GM19193 (cell line): ENCODE measurements around the gene NCF2.

Experiments
- POLR2A ChIP-seq: IDR thresholded peaks from 4 replicates; pipeline ENCODE4 v1.6.1; 2011; ENCODE audit not compliant: insufficient read depth, insufficient read length; ENCODE audit errors: extremely low read depth

The NCF2 gene

GRCh38 chr1:183622884-183623785 is 32.9 kb upstream of the NCF2 start:
- TF ChIP-seq POLR2A: no peak

GRCh38 chr1:183622013-183622412 is 31.8 kb upstream of the NCF2 start:
- no peak for TF ChIP-seq POLR2A

DNA sequence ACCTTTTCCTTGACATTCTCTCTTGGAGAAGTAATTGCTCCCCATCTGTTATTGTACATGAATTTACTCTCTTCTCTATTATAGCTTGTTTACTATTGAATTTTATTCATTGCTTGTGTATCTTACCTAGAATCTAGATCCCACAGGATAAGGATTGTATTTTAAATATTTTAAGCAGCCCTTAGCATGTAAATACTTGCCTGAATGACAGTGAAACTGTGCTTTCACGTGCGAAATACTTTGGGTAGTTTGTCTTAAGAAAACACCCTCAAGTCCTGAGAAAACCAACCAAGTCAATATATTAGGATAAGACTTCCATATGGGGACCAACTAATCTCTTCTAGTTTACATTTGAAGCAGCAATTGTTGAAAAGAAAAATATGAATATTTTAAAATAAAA is 30.1 kb upstream of the NCF2 start:
- no peak for TF ChIP-seq POLR2A

DNA sequence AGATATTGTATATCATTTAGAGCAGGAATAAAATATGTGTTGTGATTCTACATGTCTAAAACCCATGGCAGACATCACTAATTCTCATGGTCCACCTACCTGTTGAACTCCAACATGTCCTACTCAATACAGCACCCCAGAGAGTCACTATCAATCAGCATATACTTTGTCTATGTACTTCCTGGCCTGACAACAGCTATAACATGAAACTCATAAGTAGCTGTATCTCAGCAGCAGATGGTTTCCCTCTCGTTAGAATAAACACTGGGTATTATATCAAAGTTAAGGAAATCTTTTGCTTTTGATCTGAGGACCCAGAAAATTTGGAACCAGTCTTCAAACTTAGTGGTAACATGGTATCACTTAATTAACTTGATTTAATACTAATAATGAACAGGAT is 29.5 kb upstream of the NCF2 start:
- no peak for TF ChIP-seq POLR2A

- TF ChIP-seq POLR2A: no peak
Observed at GRCh38 chr1:183612407-183612806, 22.1 kb upstream of the NCF2 start.

DNA sequence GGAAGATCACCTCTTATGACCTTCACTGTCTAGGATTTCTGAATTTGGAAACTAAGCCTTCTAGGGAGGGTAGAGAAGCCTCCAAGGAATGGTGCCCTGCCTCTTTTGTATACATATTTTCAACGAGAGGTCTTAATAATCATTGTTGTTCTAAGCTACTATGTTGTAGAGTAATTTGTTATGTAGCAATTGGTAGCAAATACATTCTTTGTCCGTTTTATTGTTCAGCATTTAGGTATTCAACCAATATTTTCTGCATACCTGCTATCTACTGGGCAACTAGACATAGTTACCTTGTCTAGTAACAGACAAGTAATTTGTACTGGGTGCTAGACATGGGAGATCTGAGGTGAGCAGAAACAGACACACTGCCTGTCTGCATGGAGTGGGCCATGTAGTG is 20.8 kb upstream of the NCF2 start:
- no peak for TF ChIP-seq POLR2A

- no peak for TF ChIP-seq POLR2A
Observed at GRCh38 chr1:183609759-183610452, 19.6 kb upstream of the NCF2 start.

DNA sequence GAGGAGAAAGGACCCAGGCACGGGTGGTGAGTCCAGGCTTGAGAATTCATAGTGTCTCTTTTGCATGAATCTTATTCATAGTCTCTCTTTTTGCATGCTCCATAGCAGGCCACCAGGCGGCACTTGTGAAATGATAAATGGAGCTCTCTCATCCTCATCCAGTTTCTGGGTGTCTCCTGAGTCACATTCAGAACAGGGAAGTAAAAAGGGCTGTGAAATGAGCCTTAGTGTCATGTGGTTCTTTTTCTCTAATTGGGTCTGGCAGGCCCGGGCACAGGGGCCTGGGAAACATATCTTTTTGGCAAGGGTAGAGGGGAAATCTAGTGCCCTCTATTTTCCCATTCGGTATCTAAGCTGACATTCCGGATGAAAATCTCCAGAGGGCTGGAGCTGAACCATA is 19.1 kb upstream of the NCF2 start:
- TF ChIP-seq POLR2A: no peak

DNA sequence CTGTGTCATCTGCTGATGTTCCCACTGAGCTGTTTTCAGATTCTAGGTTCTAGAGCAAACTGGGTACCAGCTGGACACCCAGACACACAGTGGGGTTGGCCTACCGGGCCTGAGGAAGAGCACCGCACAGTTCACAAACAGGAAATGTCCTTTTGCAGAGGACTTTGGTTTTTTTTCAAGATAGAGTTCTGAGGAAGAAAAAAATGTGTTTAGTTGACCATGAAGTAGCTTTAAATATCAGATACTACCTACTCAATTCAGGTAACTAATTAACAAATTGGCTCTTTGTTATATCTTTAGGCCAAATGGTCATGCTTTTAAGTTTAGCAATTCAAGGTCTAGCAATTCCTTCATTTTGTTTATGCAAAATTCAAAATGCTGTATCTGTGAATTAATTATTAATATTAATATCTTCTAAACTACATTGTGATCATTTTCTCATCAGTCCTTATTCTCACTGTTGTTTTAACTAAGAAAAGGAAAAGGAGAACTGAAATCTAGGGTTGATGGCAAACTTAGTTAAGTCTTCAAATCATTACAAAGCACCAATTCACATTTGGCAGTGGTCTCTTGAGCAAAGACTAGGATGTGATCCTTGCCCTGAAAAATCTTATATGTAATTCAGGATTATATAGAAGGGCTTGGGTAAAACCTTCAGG is 17.2 kb upstream of the NCF2 start:
- no peak for TF ChIP-seq POLR2A

DNA sequence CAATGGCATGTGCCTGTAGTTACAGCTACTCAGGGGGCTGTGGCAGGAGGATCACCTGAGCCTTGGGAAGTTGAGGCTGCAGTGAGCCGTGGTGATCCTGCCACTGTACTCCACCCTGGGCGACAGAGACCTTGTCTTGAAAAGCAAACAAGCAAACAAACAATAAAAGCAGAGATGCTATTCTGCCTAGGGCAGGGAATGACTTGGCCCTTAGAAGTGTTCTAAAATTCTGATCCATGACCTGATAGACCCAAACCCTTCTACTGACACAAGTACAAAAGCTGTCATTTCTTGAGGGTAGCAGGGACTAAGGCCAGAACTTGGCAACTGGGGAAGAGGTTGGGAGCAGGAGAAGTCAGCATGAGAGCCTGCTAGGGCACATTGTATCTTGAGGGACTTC is 15.6 kb upstream of the NCF2 start:
- TF ChIP-seq POLR2A: no peak

DNA sequence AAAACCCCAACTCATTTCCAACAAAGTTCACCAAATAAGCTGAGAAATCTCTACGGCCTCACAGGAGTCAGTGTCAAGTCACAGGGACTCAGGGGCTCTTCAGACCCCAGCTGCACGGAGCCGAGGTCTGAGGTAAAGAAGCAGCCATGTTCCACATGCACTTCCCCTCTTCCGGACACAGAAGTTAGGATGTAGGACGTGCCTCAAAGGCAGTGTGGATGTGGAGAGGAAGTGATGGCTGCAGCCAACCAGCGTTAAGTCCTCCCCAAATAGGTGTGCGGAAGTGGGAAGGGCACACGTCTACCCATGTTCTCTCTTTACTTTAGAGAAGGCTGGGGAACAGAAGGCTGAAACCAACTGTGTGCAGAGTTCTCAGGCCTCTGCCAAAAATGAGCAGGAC is 14.6 kb upstream of the NCF2 start:
- peak; percentile 33 for TF ChIP-seq POLR2A

DNA sequence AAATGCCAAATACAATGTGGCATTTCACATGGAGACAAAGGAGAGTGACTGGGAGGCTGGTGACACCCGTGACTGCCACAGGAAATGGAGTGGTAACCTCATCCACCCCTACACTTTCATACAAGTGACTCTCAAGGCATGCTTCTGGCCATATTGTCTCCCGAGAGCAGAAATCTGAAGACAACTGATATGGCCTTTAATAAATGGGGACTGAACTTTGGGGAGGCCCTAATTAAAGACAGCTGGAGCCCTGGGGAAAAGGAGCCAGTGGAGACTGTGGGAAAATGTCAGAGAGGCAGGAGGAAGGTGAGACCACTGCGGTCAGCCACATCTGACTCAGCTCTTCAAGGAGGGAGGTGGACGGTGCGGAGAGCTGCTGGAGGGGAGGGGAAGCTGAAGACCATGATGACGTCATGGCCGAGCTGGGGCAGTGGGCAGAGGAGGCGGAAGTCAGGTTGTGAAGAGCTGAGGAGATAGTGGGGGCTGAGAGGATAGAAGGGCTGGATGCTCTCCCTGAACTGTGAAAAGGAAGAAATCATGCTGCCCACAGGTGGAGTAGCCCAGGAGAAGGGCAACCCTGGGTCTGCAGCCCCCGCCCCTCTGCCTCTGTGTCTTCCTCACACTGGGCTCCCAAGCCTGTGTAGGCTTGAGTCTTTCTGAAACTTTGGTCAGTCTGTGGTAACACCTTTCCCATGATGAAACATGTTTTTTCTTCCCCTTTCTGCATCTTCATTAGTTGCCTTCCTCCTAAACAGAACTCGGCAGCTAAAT is 14.0 kb upstream of the NCF2 start:
- TF ChIP-seq POLR2A: no peak

DNA sequence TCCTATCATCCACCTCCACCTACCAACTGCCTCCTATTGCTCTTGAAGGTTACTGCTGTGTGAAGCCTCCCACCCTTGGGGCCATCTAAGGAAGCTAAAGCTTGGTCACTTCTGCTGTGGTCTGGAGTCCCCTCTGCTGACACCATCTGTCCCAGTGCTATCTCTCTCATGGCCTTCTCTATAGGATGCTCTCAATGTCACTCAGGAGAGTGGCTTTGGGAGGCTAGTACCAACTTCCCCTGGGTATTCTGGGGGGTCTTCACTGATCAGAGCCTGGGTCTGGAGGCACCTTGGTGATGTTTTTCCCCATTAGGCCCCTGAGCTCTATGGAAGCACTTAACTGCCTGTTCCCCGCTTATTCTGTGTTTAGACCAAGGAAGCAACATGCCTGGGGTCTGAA is 12.3 kb upstream of the NCF2 start:
- no peak for TF ChIP-seq POLR2A

DNA sequence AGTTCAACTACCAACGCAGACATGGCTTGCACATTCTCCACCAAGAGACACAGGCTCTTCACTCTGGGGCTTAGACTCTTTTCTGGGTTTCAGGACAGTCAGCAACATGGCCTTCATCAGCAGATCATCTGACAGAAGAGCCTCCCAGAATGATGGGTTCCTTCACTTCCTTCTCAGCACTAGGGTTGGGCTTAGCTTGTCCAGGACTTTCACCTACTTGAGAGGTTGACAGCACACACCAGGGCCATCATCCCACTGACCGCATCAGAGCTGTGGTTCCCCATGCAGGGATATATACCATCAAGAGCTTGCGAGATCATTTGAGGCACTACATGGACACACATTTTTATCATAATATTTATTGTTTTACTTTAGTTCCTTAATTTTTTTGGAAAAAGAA is 10.4 kb upstream of the NCF2 start:
- no peak for TF ChIP-seq POLR2A

GRCh38 chr1:183600136-183600535 is 9.9 kb upstream of the NCF2 start:
- no peak for TF ChIP-seq POLR2A
